GM19193 (cell line): ENCODE measurements around the gene OR4K5.

Experiments
- POLR2A ChIP-seq: IDR thresholded peaks from 4 replicates; pipeline ENCODE4 v1.6.1; 2011; ENCODE audit not compliant: insufficient read depth, insufficient read length; ENCODE audit errors: extremely low read depth

The OR4K5 gene

DNA sequence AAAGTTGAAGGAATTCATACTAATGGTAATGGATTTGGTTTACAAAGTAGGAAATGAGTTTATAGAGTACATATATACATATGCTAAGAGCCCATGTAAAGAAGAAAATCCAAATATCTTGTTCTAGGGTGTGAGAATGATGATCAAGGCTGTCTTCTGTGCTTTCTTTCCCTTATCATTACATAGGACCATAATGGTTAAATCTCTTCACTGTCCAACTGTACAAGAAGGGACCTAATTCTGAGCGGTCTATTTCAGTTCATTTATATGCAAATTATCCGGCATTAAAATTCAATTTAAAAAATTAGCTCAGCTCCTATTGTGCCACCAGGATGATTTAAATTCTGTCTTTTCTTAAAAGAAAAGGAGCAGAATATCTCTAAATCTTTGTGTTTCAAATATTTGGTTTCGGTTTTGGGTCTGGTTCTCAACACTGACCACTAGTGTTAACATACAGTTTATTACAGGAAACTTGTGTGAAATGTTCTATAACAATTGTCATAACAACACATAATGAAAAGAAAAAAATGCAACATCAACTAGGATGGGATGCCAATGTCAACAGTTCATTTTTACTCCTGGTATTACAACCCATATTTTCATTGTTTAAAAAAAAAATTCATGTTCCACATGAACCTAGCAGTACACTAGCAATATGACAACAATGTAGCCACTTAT, 27.1 kb downstream of the OR4K5 start:
- no peak for TF ChIP-seq POLR2A

DNA sequence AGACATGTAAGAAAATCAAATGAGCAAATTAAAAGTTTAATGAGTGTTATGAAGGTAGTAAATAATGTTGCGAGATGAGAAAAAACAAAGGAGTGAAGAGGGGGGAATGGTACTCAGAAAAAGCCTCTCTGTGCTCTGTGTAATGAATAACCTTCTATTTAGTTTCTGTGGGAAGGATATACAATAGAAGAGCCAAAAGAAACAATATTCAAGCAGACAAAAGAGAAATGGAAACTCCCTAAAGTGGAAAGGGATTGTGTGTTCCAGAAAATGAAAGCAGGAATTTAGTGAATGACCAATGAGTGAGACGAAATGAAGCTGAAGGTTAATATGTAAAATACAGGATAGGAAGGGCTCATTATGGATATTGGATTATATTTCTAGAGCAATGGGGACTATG, 28.8 kb downstream of the OR4K5 start:
- TF ChIP-seq POLR2A = no peak
